Aorta (tissue), 5 donors: ENCODE results near the gene NEK1. TPM values are rescaled to one million over a fixed set of nuclear protein-coding genes. Genes with fewer than 3 reads are reported as not detected.
"Not testable (repeated sequence)": the region's sequence is repeated elsewhere in the genome, so short reads cannot be mapped to it uniquely, and the experiment has no call there.

ENCODE experiments used
- ATAC-seq: fragments of 200-7000 bp; cut with Tn5 transposase; one replicate; pipeline ENCODE4 v1.9.1; 2022; ENCODE audit warnings: moderate library complexity; ENCODE audit not compliant: low FRiP score
- DNase-seq, 2 donors: peaks; one replicate each; pipeline ENCODE4 v3.0.0-alpha.2; 2020
- H3K27ac ChIP-seq, 2 donors: one replicate each; pipeline ENCODE4 v1.5.1; 2013; ENCODE audit warnings: low read length in 2 of 2, mild to moderate bottlenecking in 2 of 2, moderate library complexity in 2 of 2, control low read depth in 1 of 2, inconsistent platforms in 1 of 2, low read depth in 1 of 2
- H3K27me3 ChIP-seq, 2 donors: one replicate each; pipeline ENCODE4 v1.6.1; 2013; ENCODE audit warnings: control low read depth in 1 of 2, low read length in 1 of 2, mild to moderate bottlenecking in 1 of 2, moderate library complexity in 1 of 2; ENCODE audit not compliant: insufficient read depth in 2 of 2, control insufficient read depth in 1 of 2
- H3K36me3 ChIP-seq, 2 donors: one replicate each; pipeline ENCODE4 v1.6.1; 2013; ENCODE audit warnings: control low read depth in 1 of 2, low read length in 1 of 2, mild to moderate bottlenecking in 1 of 2; ENCODE audit not compliant: insufficient read depth in 2 of 2, control insufficient read depth in 1 of 2
- H3K4me1 ChIP-seq, 2 donors: one replicate each; pipeline ENCODE4 v1.6.1; 2013; ENCODE audit warnings: low read length in 2 of 2, control low read depth in 1 of 2, mild to moderate bottlenecking in 1 of 2, moderate library complexity in 1 of 2; ENCODE audit not compliant: insufficient read depth in 2 of 2, control insufficient read depth in 1 of 2
- H3K4me3 ChIP-seq, 2 donors: one replicate each; pipeline ENCODE4 v1.5.1; 2013; ENCODE audit warnings: low read length in 2 of 2, control low read depth in 1 of 2, mild to moderate bottlenecking in 1 of 2
- H3K9me3 ChIP-seq: one replicate; pipeline ENCODE4 v1.6.1; 2013; ENCODE audit warnings: mild to moderate bottlenecking, low read length; ENCODE audit not compliant: control insufficient read depth
- WGBS, 2 donors: extraction: QIAGEN DNeasy Blood & Tissue Kit; methylation state at CpG; one replicate each; pipeline ENCODE4 v1.1.7; 2013; 5-methylcytosine and 5-hydroxymethylcytosine counted together
- intact Hi-C, 2 donors: fragments of 100-400 bp; cut with DNase I; formaldehyde crosslinking; loops; one replicate each; pipeline versions ENCODE4 v1.14.2 to v1.15.0; 2022
- polyA plus RNA-seq, 2 donors: library from polyadenylated mRNA; stranded (reverse); fragments of 200-250 nt; gene quantifications; one replicate each; pipeline ENCODE4 v1.2.3, GENCODE V29; 2013
- total RNA-seq, 2 donors: library from RNA; stranded (reverse); fragmentation: NEBNext Ultra II Directional; extraction: Animal tissue kit (Norgen Biotek cat#: 25700); gene quantifications; one replicate each; pipeline ENCODE4 v1.2.1, GENCODE V29; 2021
- donor health status: healthy with polysubstance abuse.
- donor health status: Bipolar disorder and iron deficiency.
- donor health status: DM: no; HTN: no; CAD: no.
- donor health status: DM: no; HTN: no; CAD: no.
- donor health status: DM: yes; HTN: yes; CAD: no.

NEK1 gene
- total and polyA plus RNA-seq, 4 donors: 6.7 to 24.4 (median 13.5) TPM

DNA sequence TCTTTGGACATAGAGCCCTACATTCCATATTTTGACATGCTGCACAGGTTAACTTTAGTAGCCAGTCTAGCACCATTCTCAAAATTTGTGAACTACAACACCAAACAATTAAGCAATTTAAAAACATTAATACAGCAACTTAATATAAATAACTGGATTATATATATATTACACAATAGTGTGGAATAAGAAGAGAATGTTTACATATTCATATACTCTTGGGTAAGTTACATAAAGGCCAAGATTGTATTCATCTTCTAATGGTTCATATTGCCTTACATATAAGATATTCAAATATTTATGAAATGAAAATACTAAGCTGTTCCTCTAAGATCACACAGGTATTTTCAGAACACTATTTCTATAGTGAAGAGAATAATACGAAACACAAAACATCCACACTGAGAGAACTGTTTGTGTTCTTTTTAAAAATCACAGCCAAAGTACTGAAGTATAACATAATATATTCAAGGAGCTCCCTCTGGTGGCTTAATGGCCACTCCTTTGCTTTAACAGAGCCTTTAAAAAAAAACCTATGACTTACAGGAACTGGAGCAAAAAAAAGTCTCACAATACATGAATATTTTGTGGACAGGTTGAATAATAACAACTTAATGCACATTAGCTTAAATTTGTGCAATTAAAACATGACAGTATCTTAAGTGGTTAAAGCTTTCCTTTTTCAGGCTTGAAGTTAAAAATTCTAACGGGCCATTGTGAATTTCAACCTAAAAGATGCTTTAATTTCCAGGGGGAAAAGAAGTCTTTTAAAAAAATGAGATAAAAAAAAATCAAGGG lies 46.2 kb downstream of the NEK1 start:
- WGBS, 2 donors: 46% methylated on average over 2 of the region's 2 CpGs
- Histone ChIP-seq H3K27me3 (no peaks in the 10 kb centered on the region), H3K36me3 (no peaks in the 10 kb centered on the region), H3K9me3 (no peaks in the 10 kb centered on the region), H3K4me1 (no peaks in the 10 kb centered on the region), H3K4me3 (no peak overlapping the region), H3K27ac (no peak overlapping the region)
- ATAC-seq (peak; percentile 62), DNase-seq (no peak)
- intact Hi-C loops: no loop called here

DNA sequence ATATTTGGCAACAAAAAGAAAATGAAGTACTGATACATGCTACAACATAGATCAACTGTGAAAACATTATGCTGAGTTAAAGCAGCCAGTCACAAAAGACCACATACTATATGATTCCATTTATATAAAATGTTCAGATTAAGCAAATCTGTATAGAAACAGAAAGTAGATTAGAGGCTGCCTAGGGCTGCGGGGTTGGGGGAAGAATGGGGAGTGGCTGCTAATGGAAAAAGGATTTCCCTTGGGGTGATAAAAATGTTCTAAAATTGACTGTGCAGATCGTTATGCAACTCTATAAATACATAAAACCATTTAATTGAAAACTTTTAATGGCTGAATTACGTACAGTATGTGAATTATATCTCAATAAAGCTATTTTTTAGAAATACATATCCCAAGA lies 46.8 kb downstream of the NEK1 start:
- Histone ChIP-seq H3K36me3 (peaks cover 0 to 4% of the 10 kb centered on the region in 2 donors), H3K27me3 (no peaks in the 10 kb centered on the region), H3K4me3 (no peak overlapping the region), H3K4me1 (no peaks in the 10 kb centered on the region), H3K9me3 (no peaks in the 10 kb centered on the region), H3K27ac (no peak overlapping the region)
- intact Hi-C loops: no loop called here
- ATAC-seq (no peak), DNase-seq (no peak)
- 40 to 54% methylated on average over 3 of the region's 3 CpGs for WGBS, 2 donors

DNA sequence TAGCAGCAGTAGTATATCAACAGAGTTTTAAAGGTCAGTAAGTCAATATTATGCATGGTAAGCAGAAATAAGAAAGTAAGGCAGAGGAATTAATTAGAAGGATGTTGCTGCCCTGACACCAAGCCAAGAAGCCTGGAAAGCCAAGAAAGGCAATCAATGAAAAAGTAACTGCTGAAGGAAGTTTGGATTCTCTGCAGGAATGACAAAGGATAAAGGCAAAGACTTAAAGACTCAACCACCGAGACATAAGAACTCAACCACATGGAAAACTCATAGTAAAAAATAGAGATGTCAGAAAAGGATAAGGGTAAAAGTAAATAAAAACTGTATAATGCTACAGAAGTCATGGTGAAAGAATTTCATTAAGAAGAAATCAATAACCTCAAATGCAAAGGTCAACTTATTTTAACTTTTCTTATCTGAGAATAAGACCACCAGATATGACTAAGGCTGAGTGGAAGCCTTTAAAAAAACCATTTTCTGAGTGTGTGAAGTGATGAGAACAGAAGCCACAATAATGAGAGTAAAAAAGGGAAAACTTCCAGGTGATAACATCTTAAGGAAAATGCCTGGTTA lies 55.2 kb downstream of the NEK1 start:
- ATAC-seq (no peak), DNase-seq (no peak)
- Histone ChIP-seq H3K4me3 (no peak overlapping the region), H3K27me3 (no peaks in the 10 kb centered on the region), H3K9me3 (no peaks in the 10 kb centered on the region), H3K27ac (no peak overlapping the region), H3K4me1 (no peaks in the 10 kb centered on the region), H3K36me3 (peaks cover 0 to 8% of the 10 kb centered on the region in 2 donors)
- WGBS, 2 donors: 85 to 94% methylated on average over 1 of the region's 1 CpG
- intact Hi-C loops: no loop called here

DNA sequence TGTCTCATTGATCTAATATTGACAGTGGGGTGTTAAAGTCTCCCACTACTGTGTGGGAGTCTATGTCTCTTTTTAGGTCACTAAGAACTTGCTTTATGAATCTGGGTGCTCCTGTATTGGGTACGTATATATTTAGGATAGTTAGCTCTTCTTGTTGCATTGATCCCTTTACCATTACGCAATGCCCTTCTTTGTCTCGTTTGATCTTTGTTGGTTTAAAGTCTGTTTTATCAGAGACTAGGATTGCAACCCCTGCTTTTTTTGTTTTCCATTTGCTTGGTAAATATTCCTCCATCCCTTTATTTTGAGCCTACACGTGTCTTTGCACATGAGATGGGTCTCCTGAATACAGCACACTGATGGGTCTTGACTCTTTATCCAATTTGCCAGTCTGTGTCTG lies 65.8 kb downstream of the NEK1 start:
- H3K36me3 ChIP-seq, intact Hi-C loops, H3K27me3 ChIP-seq, H3K27ac ChIP-seq, H3K4me1 ChIP-seq, ATAC-seq, DNase-seq, H3K4me3 ChIP-seq, H3K9me3 ChIP-seq: not testable (repeated sequence)
- 79 to 96% methylated on average over 4 of the region's 4 CpGs for WGBS, 2 donors

DNA sequence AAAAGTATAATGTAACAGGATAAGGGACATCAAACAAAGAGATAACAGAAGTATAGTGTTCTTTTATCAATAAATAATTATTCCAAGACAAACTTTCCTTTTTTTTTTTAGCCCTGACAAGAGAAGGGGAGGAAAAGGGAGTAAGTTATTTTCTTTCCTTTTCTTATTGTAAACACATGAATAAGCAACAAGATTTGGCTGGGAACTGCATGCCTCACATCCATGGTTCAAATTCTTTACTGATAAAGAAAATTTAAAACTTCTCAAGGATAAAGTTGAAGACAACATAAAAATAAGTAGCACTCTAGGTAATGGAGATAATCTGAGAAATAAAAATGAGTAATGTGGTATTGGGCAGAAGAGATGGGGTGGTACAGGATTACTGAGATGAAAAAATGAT lies 71.6 kb downstream of the NEK1 start:
- Histone ChIP-seq H3K4me1 (no peaks in the 10 kb centered on the region), H3K36me3 (no peaks in the 10 kb centered on the region), H3K27ac (no peak overlapping the region), H3K27me3 (no peaks in the 10 kb centered on the region), H3K9me3 (no peaks in the 10 kb centered on the region), H3K4me3 (no peak overlapping the region)
- ATAC-seq (no peak), DNase-seq (no peak)
- intact Hi-C loops: no loop called here

DNA sequence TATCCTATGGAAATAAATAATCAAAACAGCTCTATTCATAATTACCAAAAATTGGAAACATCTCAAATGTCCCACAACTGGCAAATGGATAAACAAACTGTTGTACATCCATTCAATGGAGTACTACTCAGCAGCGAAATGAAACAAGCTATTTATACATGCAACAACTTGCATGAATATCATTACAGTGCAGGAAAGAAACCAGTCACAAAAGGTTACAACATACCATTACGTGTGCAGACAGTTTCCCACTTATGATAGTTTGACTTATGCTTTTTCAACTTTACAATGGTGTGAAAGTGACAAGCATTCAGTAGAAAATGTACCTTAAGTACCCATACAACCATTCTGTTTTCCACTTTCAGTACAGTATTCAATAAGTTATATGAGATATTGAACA lies 82.3 kb downstream of the NEK1 start:
- ATAC-seq (no peak), DNase-seq (no peak)
- no peaks in the 10 kb centered on the region for H3K27me3 ChIP-seq
- no peak overlapping the region for H3K27ac ChIP-seq
- WGBS, 2 donors: 65 to 94% methylated on average over 2 of the region's 2 CpGs
- no peaks in the 10 kb centered on the region for H3K4me1 ChIP-seq
- H3K4me3 ChIP-seq: no peak overlapping the region
- no peaks in the 10 kb centered on the region for H3K9me3 ChIP-seq
- H3K36me3 ChIP-seq: peaks cover 2 to 3% of the 10 kb centered on the region in 2 donors
- intact Hi-C loops: no loop called here

DNA sequence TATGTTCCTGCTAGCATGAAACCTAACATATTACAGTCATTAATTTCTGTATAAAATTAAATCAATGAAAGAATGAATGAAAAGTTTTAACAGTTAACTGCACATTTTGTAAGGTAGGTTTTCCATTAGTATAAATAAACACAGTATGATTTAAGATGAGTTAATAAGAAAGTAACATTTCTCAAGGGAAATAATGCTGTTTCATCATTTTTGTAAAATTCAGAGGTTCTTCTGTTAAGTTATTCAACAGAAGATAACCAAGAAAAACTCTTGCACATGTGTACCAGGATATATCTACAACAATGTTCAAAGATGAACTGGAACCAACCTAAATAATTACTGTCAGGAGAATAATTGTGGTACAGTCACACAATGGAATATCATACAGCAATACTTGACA lies 88.6 kb downstream of the NEK1 start:
- Histone ChIP-seq H3K27ac (no peak overlapping the region), H3K9me3 (no peaks in the 10 kb centered on the region), H3K27me3 (no peaks in the 10 kb centered on the region), H3K4me1 (no peaks in the 10 kb centered on the region), H3K4me3 (no peak overlapping the region), H3K36me3 (peaks cover 2 to 8% of the 10 kb centered on the region in 2 donors)
- intact Hi-C loops: no loop called here
- ATAC-seq (no peak), DNase-seq (no peak)

DNA sequence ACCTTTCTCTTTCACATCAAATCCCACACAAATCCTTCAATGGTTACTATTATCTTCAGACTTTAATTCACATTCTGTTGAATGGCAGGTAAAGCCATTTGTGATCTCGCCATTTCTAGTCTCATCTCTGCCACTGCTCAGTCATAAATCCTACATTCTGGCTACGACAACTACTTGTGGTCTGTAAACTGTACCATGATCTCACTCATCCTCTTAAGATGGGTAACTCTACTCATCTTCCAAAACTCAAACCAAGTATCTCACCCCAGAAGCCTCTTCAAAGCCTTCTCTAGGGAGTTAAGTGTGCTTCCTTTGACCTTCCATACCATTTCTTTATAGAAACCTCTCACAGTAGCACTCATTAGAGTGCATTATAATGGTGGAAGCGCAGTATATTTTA lies 101.8 kb downstream of the NEK1 start:
- H3K9me3 ChIP-seq: no peaks in the 10 kb centered on the region
- no peaks in the 10 kb centered on the region for H3K4me1 ChIP-seq
- H3K27ac ChIP-seq: no peak overlapping the region
- WGBS, 2 donors: 96 to 98% methylated on average over 3 of the region's 3 CpGs
- ATAC-seq (no peak), DNase-seq (no peak)
- no peaks in the 10 kb centered on the region for H3K36me3 ChIP-seq
- H3K4me3 ChIP-seq: no peak overlapping the region
- intact Hi-C loops: no loop called here
- H3K27me3 ChIP-seq: no peaks in the 10 kb centered on the region

DNA sequence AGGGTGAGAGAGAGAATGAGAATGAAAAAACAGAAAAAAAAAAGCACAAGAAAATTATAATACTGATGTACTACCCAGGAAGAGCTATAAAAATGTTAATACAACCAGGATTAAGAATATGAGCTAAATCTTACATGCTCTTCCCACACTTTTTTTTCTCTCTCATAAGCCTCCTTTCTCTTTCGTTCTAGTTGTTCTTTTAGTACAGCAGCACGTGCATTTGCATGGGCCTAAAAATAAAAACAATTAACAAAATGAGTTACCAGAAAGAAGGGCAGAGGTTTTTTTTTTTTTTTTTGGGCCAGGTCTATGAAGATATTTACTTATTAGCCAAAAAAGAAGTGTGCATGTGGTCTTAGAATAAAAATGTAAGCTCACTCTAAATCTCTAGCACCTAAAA lies 105.5 kb downstream of the NEK1 start:
- no peak for ATAC-seq
- WGBS, 2 donors: 94 to 98% methylated on average over 2 of the region's 2 CpGs
- no peak for DNase-seq
- H3K36me3 ChIP-seq: peaks cover 0 to 2% of the 10 kb centered on the region in 2 donors
- no peak overlapping the region for H3K4me3 ChIP-seq
- H3K4me1 ChIP-seq: no peaks in the 10 kb centered on the region
- H3K27ac ChIP-seq: no peak overlapping the region
- H3K9me3 ChIP-seq: no peaks in the 10 kb centered on the region
- intact Hi-C loops: no loop called here
- no peaks in the 10 kb centered on the region for H3K27me3 ChIP-seq
